Liver (tissue), 9 donors: ENCODE measurements around the gene NCKAP5L. TPM values are rescaled to one million over a fixed set of nuclear protein-coding genes. Genes with fewer than 3 reads are reported as not detected.
"Not testable (repeated sequence)": the region's sequence is repeated elsewhere in the genome, so short reads cannot be mapped to it uniquely, and the experiment has no call there.

ENCODE experiments used
- DNase-seq: peaks from one replicate; pipeline ENCODE4 v3.0.0-alpha.2; 2017; ENCODE audit warnings: low spot score
- H3K27ac ChIP-seq, 2 donors: one replicate each; pipeline ENCODE4 v1.7.0; 2013; ENCODE audit warnings: inconsistent platforms in 2 of 2, low read length in 2 of 2, control low read depth in 1 of 2, low read depth in 1 of 2, mild to moderate bottlenecking in 1 of 2
- H3K27me3 ChIP-seq, 4 donors: one replicate each; pipeline versions ENCODE4 v1.6.1 to v1.7.0; 2013; ENCODE audit warnings: low read length in 3 of 4, inconsistent platforms in 1 of 4, mild to moderate bottlenecking in 1 of 4, moderate library complexity in 1 of 4; ENCODE audit not compliant: control insufficient read depth in 4 of 4, insufficient read depth in 4 of 4
- H3K36me3 ChIP-seq, 4 donors: one replicate each; pipeline versions ENCODE4 v1.6.1 to v1.7.0; 2013; ENCODE audit warnings: low read length in 3 of 4, mild to moderate bottlenecking in 3 of 4, low read depth in 1 of 4, moderate library complexity in 1 of 4; ENCODE audit not compliant: control insufficient read depth in 4 of 4, insufficient read depth in 3 of 4
- H3K4me1 ChIP-seq, 4 donors: one replicate each; pipeline versions ENCODE4 v1.6.1 to v1.7.0; 2013; ENCODE audit warnings: low read length in 3 of 4, mild to moderate bottlenecking in 3 of 4, moderate library complexity in 1 of 4; ENCODE audit not compliant: control insufficient read depth in 4 of 4, insufficient read depth in 4 of 4
- H3K4me3 ChIP-seq, 3 donors: one replicate each; pipeline versions ENCODE4 v1.6.1 to v1.7.0; 2013; ENCODE audit warnings: low read length in 3 of 3, control low read depth in 1 of 3, low read depth in 1 of 3, mild to moderate bottlenecking in 1 of 3
- H3K9ac ChIP-seq, 2 donors: one replicate each; pipeline ENCODE4 v1.7.0; 2013; ENCODE audit warnings: low read length in 2 of 2, mild to moderate bottlenecking in 2 of 2, moderate library complexity in 2 of 2, control low read depth in 1 of 2, low read depth in 1 of 2
- H3K9me3 ChIP-seq, 4 donors: one replicate each; pipeline versions ENCODE4 v1.6.1 to v1.7.0; 2013; ENCODE audit warnings: low read length in 3 of 4; ENCODE audit not compliant: control insufficient read depth in 4 of 4
- EGR1 ChIP-seq, 2 donors: IDR thresholded peaks; 2 replicates each; pipeline ENCODE4 v1.6.1; 2016 to 2018; ENCODE audit warnings: antibody characterized with exemption in 2 of 2, low read depth in 2 of 2
- FOXA1 ChIP-seq: IDR thresholded peaks from 2 replicates; pipeline ENCODE4 v1.6.1; 2016; ENCODE audit warnings: antibody characterized with exemption
- FOXA2 ChIP-seq: IDR thresholded peaks from 2 replicates; pipeline ENCODE4 v1.6.1; 2016; ENCODE audit warnings: antibody characterized with exemption
- GABPA ChIP-seq, 2 donors: IDR thresholded peaks in 1 of 2; conservative IDR thresholded peaks in 1 of 2; 2 replicates each; pipeline ENCODE4 v1.6.1; 2016; ENCODE audit warnings: antibody characterized with exemption in 2 of 2, mild to moderate bottlenecking in 1 of 2, moderate library complexity in 1 of 2
- HNF4A ChIP-seq, 2 donors: conservative IDR thresholded peaks; 2 replicates each; pipeline ENCODE4 v1.6.1; 2016; ENCODE audit warnings: antibody characterized with exemption in 2 of 2, mild to moderate bottlenecking in 2 of 2
- HNF4G ChIP-seq: IDR thresholded peaks from 2 replicates; pipeline ENCODE4 v1.6.1; 2016; ENCODE audit warnings: antibody characterized with exemption
- JUND ChIP-seq, 2 donors: IDR thresholded peaks; 2 replicates each; pipeline ENCODE4 v1.6.1; 2016; ENCODE audit warnings: antibody characterized with exemption in 2 of 2
- NR2F2 ChIP-seq: IDR thresholded peaks from 2 replicates; pipeline ENCODE4 v1.6.1; 2016; ENCODE audit warnings: antibody characterized with exemption
- RAD21 ChIP-seq, 2 donors: IDR thresholded peaks; 2 replicates each; pipeline ENCODE4 v1.6.1; 2016; ENCODE audit warnings: antibody characterized with exemption in 2 of 2, mild to moderate bottlenecking in 2 of 2
- RXRA ChIP-seq, 2 donors: IDR thresholded peaks; 2 replicates each; pipeline ENCODE4 v1.6.1; 2017 to 2018; ENCODE audit warnings: antibody characterized with exemption in 2 of 2, mild to moderate bottlenecking in 1 of 2
- SP1 ChIP-seq: IDR thresholded peaks from 2 replicates; pipeline ENCODE4 v1.6.1; 2018; ENCODE audit warnings: antibody characterized with exemption, mild to moderate bottlenecking
- TAF1 ChIP-seq: conservative IDR thresholded peaks from 2 replicates; pipeline ENCODE4 v1.6.1; 2016; ENCODE audit warnings: antibody characterized with exemption, mild to moderate bottlenecking
- WGBS: extraction: QIAGEN DNeasy Blood & Tissue Kit; methylation state at CpG from one replicate; pipeline ENCODE4 v1.1.7; 2013; 5-methylcytosine and 5-hydroxymethylcytosine counted together
- polyA plus RNA-seq, 2 donors: library from polyadenylated mRNA; stranded (reverse) in 1 of 2; unstranded in 1 of 2; fragments of 200-250 nt in 1 of 2; fragments of >200 nt in 1 of 2; fragmentation: Nextera tagmentation in 1 of 2; extraction: Ambion mirVana in 1 of 2; gene quantifications; one replicate each; pipeline versions ENCODE4 v1.2.1 to v1.2.3, GENCODE V29; 2013 to 2015
- total RNA-seq, 2 donors: library from RNA; depleted of rRNA; stranded (reverse); fragments of >200 nt; gene quantifications; one replicate each; pipeline ENCODE4 v1.2.3, GENCODE V29; 2014
- TF ChIP-seq, protein P1 (sequence below): IDR thresholded peaks from 2 replicates; pipeline ENCODE4 v1.6.1; 2016; ENCODE audit warnings: antibody characterized with exemption
- TF ChIP-seq, protein P2 (sequence below): IDR thresholded peaks from 2 replicates; pipeline ENCODE4 v1.6.1; 2016; ENCODE audit warnings: antibody characterized with exemption
- TF ChIP-seq, protein P3 (sequence below): IDR thresholded peaks from 2 replicates; pipeline ENCODE4 v1.6.1; 2016; ENCODE audit warnings: antibody characterized with exemption, mild to moderate bottlenecking
- donor health status: healthy.
- donor health status: healthy.
- donor health status: healthy.
- donor health status: healthy.
- donor health status: healthy.

NCKAP5L gene
- total and polyA plus RNA-seq, 4 donors, result 2.9 to 6.8 (median 4.2) TPM

DNA sequence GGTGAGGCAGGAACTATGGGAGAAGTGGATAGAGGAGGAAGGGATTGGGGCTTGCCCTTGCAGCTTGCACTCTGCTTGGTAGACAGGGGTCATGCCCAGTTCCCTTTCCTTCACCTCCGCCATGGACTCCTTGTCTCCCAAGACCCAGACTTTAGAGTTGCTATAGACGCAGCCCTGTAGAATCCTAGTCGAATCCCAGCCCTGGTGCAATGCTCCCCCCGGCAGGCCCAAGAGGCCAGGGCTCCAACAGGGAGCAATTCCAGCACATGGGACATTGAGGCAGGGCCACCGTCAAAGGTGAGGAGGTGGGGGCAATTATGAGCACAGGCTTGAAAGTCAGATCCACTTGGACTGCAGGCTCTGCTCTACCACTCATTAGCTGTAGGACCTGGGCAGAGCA, 44.2 kb upstream of the NCKAP5L start:
- no peak for DNase-seq
- TF ChIP-seq JUND (IDR thresholded peaks at IDR 0.05) (no peak), GABPA (IDR thresholded peaks at IDR 0.05 in 1 of 2, conservative IDR thresholded peaks at IDR 0.05 in 1 of 2) (no peak), HNF4G (no peak), EGR1 (IDR thresholded peaks at IDR 0.05; ENCODE audit: low read depth in 2 of 2) (no peak)
- TF ChIP-seq, protein P1, sequence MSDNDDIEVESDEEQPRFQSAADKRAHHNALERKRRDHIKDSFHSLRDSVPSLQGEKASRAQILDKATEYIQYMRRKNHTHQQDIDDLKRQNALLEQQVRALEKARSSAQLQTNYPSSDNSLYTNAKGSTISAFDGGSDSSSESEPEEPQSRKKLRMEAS, result no peak
- Histone ChIP-seq H3K9ac (no peak overlapping the region), H3K27me3 (no peaks in the 10 kb centered on the region), H3K27ac (no peak overlapping the region), H3K4me1 (peaks cover 0 to 2% (median 0%) of the 10 kb centered on the region in 4 donors), H3K4me3 (no peak overlapping the region), H3K36me3 (no peaks in the 10 kb centered on the region), H3K9me3 (no peaks in the 10 kb centered on the region)
- WGBS, result 96% methylated on average over 5 of the region's 5 CpGs

DNA sequence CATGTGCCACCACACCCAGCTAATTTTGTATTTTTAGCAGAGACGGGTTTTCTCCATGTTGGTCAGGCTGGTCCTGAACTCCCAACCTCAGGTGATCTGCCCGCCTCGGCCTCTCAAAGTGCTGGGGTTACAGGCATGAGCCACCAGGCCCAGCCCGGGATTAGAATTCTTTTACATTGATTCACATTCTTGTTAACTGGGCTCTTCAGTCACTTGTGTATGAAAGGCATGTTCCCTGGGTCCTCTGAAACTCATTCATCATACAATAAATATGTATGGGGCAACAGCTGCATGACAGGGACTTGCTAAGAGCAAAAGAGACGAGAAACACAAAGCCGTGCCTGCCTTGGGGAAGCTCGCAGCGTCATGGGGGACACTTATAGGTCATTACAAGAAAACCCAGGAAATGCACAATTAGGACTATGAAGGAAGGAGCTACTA, 43.6 kb upstream of the NCKAP5L start:
- WGBS, result 97% methylated on average over 8 of the region's 8 CpGs
- H3K4me3 ChIP-seq, H3K27me3 ChIP-seq, H3K36me3 ChIP-seq, H3K4me1 ChIP-seq, H3K9ac ChIP-seq, H3K9me3 ChIP-seq, H3K27ac ChIP-seq, DNase-seq: not testable (repeated sequence)

DNA sequence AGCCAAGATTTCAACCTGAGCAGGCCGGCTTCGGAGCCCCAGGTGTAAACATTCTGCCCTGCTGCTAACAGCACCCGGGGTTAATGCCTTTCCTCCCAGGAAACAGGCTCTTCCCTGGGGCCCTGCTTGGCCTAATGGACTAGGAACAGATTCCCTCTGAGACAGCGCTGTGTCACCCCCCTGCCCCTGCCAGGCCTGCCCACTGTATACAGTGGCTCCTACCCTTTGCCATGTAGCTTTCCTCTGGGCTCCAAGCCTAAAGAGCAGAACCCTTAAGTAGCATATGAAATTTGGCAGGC, 43.0 kb upstream of the NCKAP5L start:
- H3K27ac ChIP-seq, result no peak overlapping the region
- no peaks in the 10 kb centered on the region for H3K27me3 ChIP-seq
- H3K4me3 ChIP-seq, result no peak overlapping the region
- WGBS, result 93% methylated on average over 4 of the region's 4 CpGs
- no peak for TF ChIP-seq FOXA1
- TF ChIP-seq FOXA2, result no peak
- no peak for TF ChIP-seq EGR1 (IDR thresholded peaks at IDR 0.05; ENCODE audit: low read depth in 2 of 2)
- no peak for TF ChIP-seq RXRA (IDR thresholded peaks at IDR 0.05)
- TF ChIP-seq HNF4A (conservative IDR thresholded peaks at IDR 0.05), result no peak
- TF ChIP-seq, protein P2, sequence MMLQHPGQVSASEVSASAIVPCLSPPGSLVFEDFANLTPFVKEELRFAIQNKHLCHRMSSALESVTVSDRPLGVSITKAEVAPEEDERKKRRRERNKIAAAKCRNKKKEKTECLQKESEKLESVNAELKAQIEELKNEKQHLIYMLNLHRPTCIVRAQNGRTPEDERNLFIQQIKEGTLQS, result no peak
- TF ChIP-seq RAD21 (IDR thresholded peaks at IDR 0.05), result no peak
- TF ChIP-seq SP1, result no peak
- TF ChIP-seq TAF1, result no peak
- no peak for TF ChIP-seq HNF4G
- no peak for TF ChIP-seq NR2F2
- no peak for TF ChIP-seq GABPA (IDR thresholded peaks at IDR 0.05 in 1 of 2, conservative IDR thresholded peaks at IDR 0.05 in 1 of 2)
- H3K9me3 ChIP-seq, result no peaks in the 10 kb centered on the region
- peaks cover 0 to 2% (median 0%) of the 10 kb centered on the region in 4 donors for H3K4me1 ChIP-seq
- H3K36me3 ChIP-seq, result no peaks in the 10 kb centered on the region
- H3K9ac ChIP-seq, result no peak overlapping the region
- DNase-seq, result peak; percentile 32

DNA sequence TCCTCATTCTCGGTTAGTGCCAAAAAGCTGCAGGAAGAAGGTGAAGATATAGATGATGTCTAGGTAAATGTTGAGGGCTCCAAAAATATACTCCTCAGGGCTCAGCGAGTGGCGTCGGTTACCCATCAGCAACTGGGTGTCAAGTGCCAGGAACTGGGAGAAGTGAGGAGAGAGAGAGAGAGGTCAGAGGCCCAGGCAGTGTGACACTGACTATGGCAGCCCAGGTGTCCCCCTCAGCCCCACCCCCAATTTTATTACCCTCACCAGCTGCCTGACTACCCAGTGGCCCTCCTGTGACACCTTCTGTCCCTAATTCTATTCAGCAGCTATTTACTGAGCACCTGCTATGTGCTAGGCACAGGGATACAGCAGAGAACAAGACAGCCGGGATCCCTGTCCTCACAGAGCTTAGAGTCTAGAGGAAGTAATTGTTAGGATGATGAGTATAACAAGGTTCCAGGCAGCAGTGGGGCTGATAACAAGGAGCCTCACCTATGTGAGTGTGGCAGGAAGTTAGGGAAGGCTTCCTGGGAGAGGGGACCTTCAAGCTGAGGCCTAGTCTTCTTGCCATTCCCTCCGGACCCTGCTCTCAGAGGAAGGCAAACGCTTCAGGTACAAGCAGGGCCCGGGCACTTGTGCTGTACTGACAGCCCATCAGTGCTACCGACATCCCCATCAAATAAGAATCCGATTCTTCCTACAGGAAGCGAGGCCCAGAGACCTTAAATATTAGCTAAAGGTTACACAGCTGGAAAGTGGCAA, 42.5 kb upstream of the NCKAP5L start:
- DNase-seq, result no peak
- no peak overlapping the region for H3K4me3 ChIP-seq
- peaks cover 0 to 2% (median 0%) of the 10 kb centered on the region in 4 donors for H3K4me1 ChIP-seq
- H3K9ac ChIP-seq, result no peak overlapping the region
- no peak overlapping the region for H3K27ac ChIP-seq
- H3K9me3 ChIP-seq, result no peaks in the 10 kb centered on the region
- TF ChIP-seq FOXA2, result no peak
- no peak for TF ChIP-seq RXRA (IDR thresholded peaks at IDR 0.05)
- TF ChIP-seq NR2F2, result no peak
- no peak for TF ChIP-seq HNF4G
- TF ChIP-seq HNF4A (conservative IDR thresholded peaks at IDR 0.05), result no peak
- TF ChIP-seq, protein P3, sequence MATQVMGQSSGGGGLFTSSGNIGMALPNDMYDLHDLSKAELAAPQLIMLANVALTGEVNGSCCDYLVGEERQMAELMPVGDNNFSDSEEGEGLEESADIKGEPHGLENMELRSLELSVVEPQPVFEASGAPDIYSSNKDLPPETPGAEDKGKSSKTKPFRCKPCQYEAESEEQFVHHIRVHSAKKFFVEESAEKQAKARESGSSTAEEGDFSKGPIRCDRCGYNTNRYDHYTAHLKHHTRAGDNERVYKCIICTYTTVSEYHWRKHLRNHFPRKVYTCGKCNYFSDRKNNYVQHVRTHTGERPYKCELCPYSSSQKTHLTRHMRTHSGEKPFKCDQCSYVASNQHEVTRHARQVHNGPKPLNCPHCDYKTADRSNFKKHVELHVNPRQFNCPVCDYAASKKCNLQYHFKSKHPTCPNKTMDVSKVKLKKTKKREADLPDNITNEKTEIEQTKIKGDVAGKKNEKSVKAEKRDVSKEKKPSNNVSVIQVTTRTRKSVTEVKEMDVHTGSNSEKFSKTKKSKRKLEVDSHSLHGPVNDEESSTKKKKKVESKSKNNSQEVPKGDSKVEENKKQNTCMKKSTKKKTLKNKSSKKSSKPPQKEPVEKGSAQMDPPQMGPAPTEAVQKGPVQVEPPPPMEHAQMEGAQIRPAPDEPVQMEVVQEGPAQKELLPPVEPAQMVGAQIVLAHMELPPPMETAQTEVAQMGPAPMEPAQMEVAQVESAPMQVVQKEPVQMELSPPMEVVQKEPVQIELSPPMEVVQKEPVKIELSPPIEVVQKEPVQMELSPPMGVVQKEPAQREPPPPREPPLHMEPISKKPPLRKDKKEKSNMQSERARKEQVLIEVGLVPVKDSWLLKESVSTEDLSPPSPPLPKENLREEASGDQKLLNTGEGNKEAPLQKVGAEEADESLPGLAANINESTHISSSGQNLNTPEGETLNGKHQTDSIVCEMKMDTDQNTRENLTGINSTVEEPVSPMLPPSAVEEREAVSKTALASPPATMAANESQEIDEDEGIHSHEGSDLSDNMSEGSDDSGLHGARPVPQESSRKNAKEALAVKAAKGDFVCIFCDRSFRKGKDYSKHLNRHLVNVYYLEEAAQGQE, result no peak
- peaks cover 0 to 1% (median 0%) of the 10 kb centered on the region in 4 donors for H3K27me3 ChIP-seq
- H3K36me3 ChIP-seq, result no peaks in the 10 kb centered on the region
- 95% methylated on average over 11 of the region's 11 CpGs for WGBS
